ENCODE results near the gene IL33. TPM values are rescaled to one million over a fixed set of nuclear protein-coding genes. Genes with fewer than 3 reads are reported as not detected.

The IL33 gene
- total RNA-seq, 4 donors from 2014 or later: 1.6 to 3.1 (median 1.9) TPM

DNA sequence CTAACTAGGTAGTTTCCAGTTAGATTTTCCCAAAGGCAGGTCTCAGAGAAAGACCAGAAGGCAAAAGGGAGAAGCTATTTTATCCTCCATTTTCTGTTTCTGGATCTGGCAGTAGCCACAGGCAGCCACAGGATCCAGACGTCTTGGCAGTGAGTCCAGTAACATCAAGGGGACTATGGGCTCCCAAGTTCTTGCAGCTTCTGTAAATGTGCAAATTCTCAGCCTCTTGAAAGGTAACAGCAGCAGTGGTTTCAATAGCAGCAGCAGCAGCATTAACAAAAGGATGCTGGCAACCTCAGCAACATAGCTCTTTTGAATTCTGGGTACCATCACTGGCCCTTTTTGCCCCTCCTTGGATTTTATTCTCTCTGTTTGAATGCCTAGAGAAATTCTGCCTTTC is 27.1 kb upstream of the IL33 start:
- DNase-seq: no peak
- in situ Hi-C loops (cut with MboI; ENCODE audit: low sequenced_read_pairs in 4 of 4): no loop called here
- H3K27ac ChIP-seq: no peak overlapping the region

DNA sequence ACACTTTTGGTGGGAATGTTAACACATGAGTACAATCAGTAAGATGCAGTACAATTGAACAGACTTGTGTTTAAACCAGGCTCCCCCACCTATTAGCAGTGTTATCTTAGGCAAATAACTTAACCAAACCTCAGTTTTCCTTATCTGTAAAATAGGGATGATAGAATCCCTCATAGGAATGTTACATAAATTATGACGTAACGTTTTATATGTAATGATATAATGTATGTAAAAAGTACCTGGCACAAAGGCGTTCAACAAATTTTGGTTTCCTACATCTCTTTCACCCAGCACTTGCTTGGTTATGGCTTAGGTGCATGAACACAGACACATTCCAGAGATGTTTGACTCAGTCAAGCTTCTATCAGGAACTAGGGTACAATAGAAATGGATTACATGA is 26.7 kb upstream of the IL33 start:
- Histone ChIP-seq H3K36me3 (no peaks in the 10 kb centered on the region), H3K4me3 (no peak overlapping the region), H3K4me1 (no peaks in the 10 kb centered on the region), H3K27ac (no peak overlapping the region), H3K27me3 (no peaks in the 10 kb centered on the region), H3K9me3 (no peaks in the 10 kb centered on the region)
- DNase-seq (no peak), ATAC-seq (no peak)
- intact Hi-C loops (cut with DNase I; ENCODE audit: low total_unique reads): no loop called here
- TF ChIP-seq POLR2A (IDR thresholded peaks at IDR 0.05): no peak
- TF ChIP-seq, protein P1, sequence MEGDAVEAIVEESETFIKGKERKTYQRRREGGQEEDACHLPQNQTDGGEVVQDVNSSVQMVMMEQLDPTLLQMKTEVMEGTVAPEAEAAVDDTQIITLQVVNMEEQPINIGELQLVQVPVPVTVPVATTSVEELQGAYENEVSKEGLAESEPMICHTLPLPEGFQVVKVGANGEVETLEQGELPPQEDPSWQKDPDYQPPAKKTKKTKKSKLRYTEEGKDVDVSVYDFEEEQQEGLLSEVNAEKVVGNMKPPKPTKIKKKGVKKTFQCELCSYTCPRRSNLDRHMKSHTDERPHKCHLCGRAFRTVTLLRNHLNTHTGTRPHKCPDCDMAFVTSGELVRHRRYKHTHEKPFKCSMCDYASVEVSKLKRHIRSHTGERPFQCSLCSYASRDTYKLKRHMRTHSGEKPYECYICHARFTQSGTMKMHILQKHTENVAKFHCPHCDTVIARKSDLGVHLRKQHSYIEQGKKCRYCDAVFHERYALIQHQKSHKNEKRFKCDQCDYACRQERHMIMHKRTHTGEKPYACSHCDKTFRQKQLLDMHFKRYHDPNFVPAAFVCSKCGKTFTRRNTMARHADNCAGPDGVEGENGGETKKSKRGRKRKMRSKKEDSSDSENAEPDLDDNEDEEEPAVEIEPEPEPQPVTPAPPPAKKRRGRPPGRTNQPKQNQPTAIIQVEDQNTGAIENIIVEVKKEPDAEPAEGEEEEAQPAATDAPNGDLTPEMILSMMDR (IDR thresholded peaks at IDR 0.05 in 4 of 5, conservative IDR thresholded peaks at IDR 0.05 in 1 of 5): no peak
- in situ Hi-C loops (cut with MboI; ENCODE audit: low sequenced_read_pairs in 4 of 4): no loop called here

More for the DNA sequence above, 27.1 kb upstream of the IL33 start:
- Histone ChIP-seq H3K36me3 (no peaks in the 10 kb centered on the region), H3K9me3 (no peaks in the 10 kb centered on the region), H3K4me3 (no peak overlapping the region), H3K27me3 (no peaks in the 10 kb centered on the region), H3K4me1 (no peaks in the 10 kb centered on the region)
- TF ChIP-seq, protein P1 (IDR thresholded peaks at IDR 0.05 in 4 of 5, conservative IDR thresholded peaks at IDR 0.05 in 1 of 5): no peak
- no peak for TF ChIP-seq POLR2A (IDR thresholded peaks at IDR 0.05)
- no peak for ATAC-seq
- intact Hi-C loops (cut with DNase I; ENCODE audit: low total_unique reads): no loop called here

DNA sequence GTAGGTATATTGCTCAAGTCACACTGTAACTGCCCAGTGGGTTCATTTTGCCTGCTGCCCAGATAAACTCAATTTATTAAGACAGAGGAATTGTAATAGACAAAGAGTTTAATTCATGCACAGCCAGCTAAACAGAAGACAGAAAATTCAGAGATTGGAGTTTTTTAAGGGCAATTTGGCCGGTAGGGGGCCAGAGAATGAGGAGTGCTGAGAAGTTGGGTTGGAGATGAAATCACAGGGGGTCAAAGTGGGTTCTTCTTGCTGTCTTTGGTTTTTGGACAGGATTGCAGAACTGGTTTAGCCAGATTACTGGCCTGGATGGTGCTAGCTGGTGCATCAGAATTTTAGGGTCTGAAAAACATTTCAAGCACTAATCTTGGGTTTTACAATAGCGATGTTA is 20.7 kb upstream of the IL33 start:
- Histone ChIP-seq H3K27ac (no peak overlapping the region), H3K4me3 (no peak overlapping the region), H3K9me3 (no peaks in the 10 kb centered on the region), H3K27me3 (no peaks in the 10 kb centered on the region), H3K4me1 (no peaks in the 10 kb centered on the region), H3K36me3 (no peaks in the 10 kb centered on the region)
- intact Hi-C loops (cut with DNase I; ENCODE audit: low total_unique reads) (no loop called here), in situ Hi-C loops (cut with MboI; ENCODE audit: low sequenced_read_pairs in 4 of 4) (loop anchor here in 2 of 4 donors (5.0 to 10.0 kb wide), 2 partner anchors 110 to 112 kb away; no protein-coding TSS in a partner anchor)
- TF ChIP-seq, protein P1 (IDR thresholded peaks at IDR 0.05 in 4 of 5, conservative IDR thresholded peaks at IDR 0.05 in 1 of 5): no peak
- TF ChIP-seq POLR2A (IDR thresholded peaks at IDR 0.05): no peak
- DNase-seq (no peak), ATAC-seq (no peak)

DNA sequence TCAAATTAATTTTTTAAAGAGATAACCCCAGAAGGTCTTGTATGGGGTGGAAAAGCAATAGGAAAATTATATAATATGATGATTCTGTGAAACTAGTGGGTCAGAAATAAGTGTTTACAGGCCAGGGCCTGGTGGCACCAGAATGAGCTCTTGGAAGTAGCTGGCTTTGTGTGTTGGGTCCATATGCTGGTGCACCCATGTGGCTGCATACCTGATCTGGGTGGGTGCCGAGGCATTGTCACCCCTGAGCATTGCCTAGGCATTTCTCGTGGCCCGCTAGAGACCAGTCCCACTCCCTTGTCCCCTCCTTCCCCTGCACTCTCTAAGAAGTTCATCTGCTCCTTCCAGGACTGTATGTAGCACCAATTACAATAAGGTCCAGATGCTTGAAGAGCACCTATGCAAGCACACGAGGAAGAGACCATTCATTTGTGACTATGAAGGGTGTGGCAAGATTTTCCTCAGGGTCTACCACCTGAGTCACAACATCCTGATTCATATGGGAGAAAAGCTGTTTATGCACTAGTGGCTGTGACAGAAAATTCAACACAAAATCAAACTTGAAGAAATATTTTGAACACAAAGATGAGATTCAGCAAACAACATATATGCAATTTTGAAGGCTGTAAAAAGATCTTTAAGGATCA is 19.8 kb upstream of the IL33 start:
- no peak for DNase-seq
- TF ChIP-seq, protein P1 (IDR thresholded peaks at IDR 0.05 in 4 of 5, conservative IDR thresholded peaks at IDR 0.05 in 1 of 5): no peak
- TF ChIP-seq POLR2A (IDR thresholded peaks at IDR 0.05): no peak

More for the DNA sequence above, 19.8 kb upstream of the IL33 start:
- Histone ChIP-seq H3K27me3 (no peaks in the 10 kb centered on the region), H3K36me3 (no peaks in the 10 kb centered on the region), H3K27ac (no peak overlapping the region), H3K4me3 (no peak overlapping the region), H3K4me1 (no peaks in the 10 kb centered on the region), H3K9me3 (no peaks in the 10 kb centered on the region)
- in situ Hi-C loops (cut with MboI; ENCODE audit: low sequenced_read_pairs in 4 of 4): loop anchor here in 2 of 4 donors (5.0 to 10.0 kb wide), 2 partner anchors 109 to 111 kb away; no protein-coding TSS in a partner anchor
- intact Hi-C loops (cut with DNase I; ENCODE audit: low total_unique reads): no loop called here
- ATAC-seq: no peak
